Esophagus squamous epithelium (tissue), 4 donors: ENCODE results near the gene NAPSA.

Source experiments
- POLR2A ChIP-seq, 4 donors: fragments of 450-650 bp; IDR thresholded peaks; one replicate each; pipeline ENCODE4 v1.6.1; 2017; ENCODE audit warnings: antibody characterized with exemption in 4 of 4, mild to moderate bottlenecking in 4 of 4, moderate library complexity in 3 of 4
- TF ChIP-seq, protein P1 (sequence below), 6 experiments: fragments of 450-650 bp in 4 of 6; fragments of 200-600 bp in 2 of 6; sonication (generic) in 2 of 6; IDR thresholded peaks; one replicate each; pipeline ENCODE4 v1.5.1; 2016 to 2019; ENCODE audit warnings: antibody characterized with exemption in 6 of 6, mild to moderate bottlenecking in 4 of 6, moderate library complexity in 4 of 6

DNA sequence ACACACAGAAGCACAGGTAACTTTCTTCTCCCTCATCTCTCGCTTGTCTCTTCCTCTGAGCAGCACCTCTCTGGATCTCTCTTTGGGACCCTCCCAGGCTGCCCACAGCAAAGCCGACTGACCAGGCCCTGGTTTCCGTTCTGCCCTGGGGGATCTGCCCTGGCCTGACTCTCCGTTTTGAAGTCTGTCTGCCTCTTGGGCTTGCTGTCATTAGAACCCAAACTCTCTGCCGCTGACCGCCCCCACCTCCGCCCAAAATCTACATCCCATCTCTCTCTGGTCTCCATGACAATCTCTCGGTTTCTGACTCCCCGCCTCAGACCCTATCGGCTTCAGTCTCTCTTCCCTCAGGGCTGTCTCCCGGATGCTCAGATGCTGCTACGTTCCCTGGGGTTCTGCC, 43.2 kb downstream of the NAPSA start:
- TF ChIP-seq, protein P1, sequence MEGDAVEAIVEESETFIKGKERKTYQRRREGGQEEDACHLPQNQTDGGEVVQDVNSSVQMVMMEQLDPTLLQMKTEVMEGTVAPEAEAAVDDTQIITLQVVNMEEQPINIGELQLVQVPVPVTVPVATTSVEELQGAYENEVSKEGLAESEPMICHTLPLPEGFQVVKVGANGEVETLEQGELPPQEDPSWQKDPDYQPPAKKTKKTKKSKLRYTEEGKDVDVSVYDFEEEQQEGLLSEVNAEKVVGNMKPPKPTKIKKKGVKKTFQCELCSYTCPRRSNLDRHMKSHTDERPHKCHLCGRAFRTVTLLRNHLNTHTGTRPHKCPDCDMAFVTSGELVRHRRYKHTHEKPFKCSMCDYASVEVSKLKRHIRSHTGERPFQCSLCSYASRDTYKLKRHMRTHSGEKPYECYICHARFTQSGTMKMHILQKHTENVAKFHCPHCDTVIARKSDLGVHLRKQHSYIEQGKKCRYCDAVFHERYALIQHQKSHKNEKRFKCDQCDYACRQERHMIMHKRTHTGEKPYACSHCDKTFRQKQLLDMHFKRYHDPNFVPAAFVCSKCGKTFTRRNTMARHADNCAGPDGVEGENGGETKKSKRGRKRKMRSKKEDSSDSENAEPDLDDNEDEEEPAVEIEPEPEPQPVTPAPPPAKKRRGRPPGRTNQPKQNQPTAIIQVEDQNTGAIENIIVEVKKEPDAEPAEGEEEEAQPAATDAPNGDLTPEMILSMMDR (IDR thresholded peaks at IDR 0.05): no peak
- TF ChIP-seq POLR2A (IDR thresholded peaks at IDR 0.05): no peak
